ENCODE data around the gene UBE2O. TPM values are rescaled to one million over a fixed set of nuclear protein-coding genes. Genes with fewer than 3 reads are reported as not detected.

UBE2O gene
- total RNA-seq, 1 donor from 2014 or later, result 39.0 TPM

DNA sequence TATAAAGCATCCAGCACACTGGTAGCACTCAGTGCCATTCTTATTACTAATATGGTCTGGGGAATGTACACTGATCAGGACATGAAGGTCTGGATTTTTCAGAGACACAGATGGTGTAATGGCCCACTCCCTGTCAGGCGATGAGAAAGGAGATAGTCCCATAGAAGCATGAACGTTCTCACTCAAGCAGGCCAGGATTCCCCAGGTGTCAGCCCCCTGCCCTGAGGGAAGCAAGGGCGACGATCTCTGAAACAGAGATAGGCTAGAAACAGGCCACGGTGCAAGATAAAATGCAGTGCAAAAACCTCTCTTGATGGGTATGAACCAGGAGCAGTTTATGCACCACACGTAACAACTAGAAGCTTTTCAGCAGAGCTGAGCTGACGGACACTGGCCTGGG lies 109.8 kb downstream of the UBE2O start:
- intact Hi-C loops (cut with micrococcal nuclease), result loop anchor here (5.0 kb wide), 1 partner anchor 36 kb away; the partner anchor contains the start of gene QRICH2
- DNase-seq (no peak), ATAC-seq (no peak)

DNA sequence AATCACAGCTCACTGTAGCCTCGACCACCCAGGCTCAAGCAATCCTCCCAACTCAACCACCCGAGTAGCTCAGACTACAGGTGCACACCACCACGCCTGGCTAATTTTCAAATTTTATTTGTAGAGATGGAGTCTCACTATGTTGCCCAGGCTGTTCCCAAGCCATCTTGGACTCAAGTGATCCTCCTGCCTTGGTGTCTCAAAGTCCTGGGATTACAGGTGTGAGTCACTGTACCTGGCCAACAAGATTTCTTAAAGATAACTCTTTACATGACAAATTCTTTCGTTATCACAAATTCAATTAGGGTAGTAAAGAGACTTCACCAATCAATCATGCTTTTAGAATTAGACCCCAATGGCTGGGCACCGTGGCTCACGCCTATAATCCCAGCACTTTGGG lies 111.7 kb downstream of the UBE2O start:
- no peak for ATAC-seq
- intact Hi-C loops (cut with micrococcal nuclease), result loop anchor here (5.0 kb wide), 1 partner anchor 34 kb away; the partner anchor contains the start of gene QRICH2
- no peak for DNase-seq

Other genes with a start within 250 kb of the UBE2O start
- 18.0 TPM for gene RNF157, start 212.7 kb downstream of the UBE2O start, total RNA-seq
- gene UBALD2, start 187.8 kb downstream of the UBE2O start, total RNA-seq, result 35.4 TPM
- gene QRICH2, start 144.9 kb downstream of the UBE2O start, total RNA-seq, result 2.7 TPM
- gene PRPSAP1, start 99.2 kb downstream of the UBE2O start, total RNA-seq, result 38.8 TPM
- 2.7 TPM for gene SPHK1, start 68.5 kb downstream of the UBE2O start, total RNA-seq
- not detected for gene AANAT, start 14.5 kb upstream of the UBE2O start, total RNA-seq
- 17.7 TPM for gene RHBDF2, start 48.3 kb upstream of the UBE2O start, total RNA-seq
- gene CYGB, start 84.6 kb upstream of the UBE2O start, total RNA-seq, result 28.0 TPM
- 4.3 TPM for gene PRCD, start 86.9 kb upstream of the UBE2O start, total RNA-seq
- 5.1 TPM for gene ST6GALNAC2, start 132.7 kb upstream of the UBE2O start, total RNA-seq
- 3.8 TPM for gene ST6GALNAC1, start 190.6 kb upstream of the UBE2O start, total RNA-seq

All from left ventricle myocardium superior (tissue), 1 donor.